Upper lobe of left lung (tissue), 4 donors: ENCODE data around the gene CD163L1.

Experiments used
- CTCF ChIP-seq, 6 experiments: fragments of 450-650 bp in 4 of 6; fragments of 200-600 bp in 2 of 6; sonication (generic) in 2 of 6; IDR thresholded peaks; one replicate each; pipeline ENCODE4 v1.5.1; 2016 to 2019; ENCODE audit warnings: antibody characterized with exemption in 6 of 6
- POLR2A ChIP-seq, 4 donors: fragments of 450-650 bp; IDR thresholded peaks; one replicate each; pipeline ENCODE4 v1.5.1; 2016 to 2017; ENCODE audit warnings: antibody characterized with exemption in 4 of 4, mild to moderate bottlenecking in 2 of 4

DNA sequence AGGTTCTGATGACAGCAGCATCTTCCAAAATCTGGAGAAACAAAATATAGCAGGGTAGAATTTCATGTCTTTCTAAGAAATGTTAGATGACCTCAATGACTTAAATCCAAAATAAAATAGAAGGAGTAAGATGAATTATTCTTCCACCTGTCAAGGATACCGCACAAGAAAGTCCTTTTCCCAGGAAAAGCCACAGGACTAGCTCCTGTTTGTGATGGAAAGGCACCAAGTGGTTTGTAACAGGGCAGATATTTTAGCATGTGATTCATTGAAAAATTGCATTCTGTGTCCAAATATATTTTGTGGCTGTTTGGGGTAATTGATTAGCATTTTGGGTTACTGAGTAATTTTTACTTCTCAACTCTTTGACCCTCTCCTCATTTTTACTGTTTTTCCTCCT lies 2.7 kb downstream of the CD163L1 start:
- TF ChIP-seq POLR2A (IDR thresholded peaks at IDR 0.05) (no peak), CTCF (IDR thresholded peaks at IDR 0.05) (no peak)
